CD14-positive monocyte (primary cell): ENCODE data around the gene ABCC3. TPM values are rescaled to one million over a fixed set of nuclear protein-coding genes. Genes with fewer than 3 reads are reported as not detected.
A peak's percentile ranks its signal among the peaks of the same experiment; 100 is the strongest.
"Not testable (repeated sequence)": the region's sequence is repeated elsewhere in the genome, so short reads cannot be mapped to it uniquely, and the experiment has no call there.

Experiments used
- DNase-seq, 3 donors: peaks; one replicate each; pipeline ENCODE4 v3.0.0-alpha.2; 2011 to 2022
- H2AFZ ChIP-seq: 2 replicates; pipeline ENCODE4 v1.6.0; 2012; ENCODE audit warnings: mild to moderate bottlenecking, low read depth, low read length, inconsistent platforms; ENCODE audit not compliant: insufficient read depth, poor library complexity, severe bottlenecking
- H3K27ac ChIP-seq, 2 donors: 1 replicate in 1 of 2; 2 replicates in 1 of 2; pipeline ENCODE4 v1.5.1; 2012 to 2013; ENCODE audit warnings: low read length in 2 of 2, control low read depth in 1 of 2, inconsistent platforms in 1 of 2, low read depth in 1 of 2, mild to moderate bottlenecking in 1 of 2
- H3K27me3 ChIP-seq, 2 donors: one replicate each; pipeline versions ENCODE4 v1.6.0 to v1.6.1; 2011 to 2013; ENCODE audit warnings: low read length in 2 of 2; ENCODE audit not compliant: control insufficient read depth in 2 of 2, insufficient read depth in 2 of 2
- H3K36me3 ChIP-seq, 2 donors: replicated peaks in 1 of 2; 1 replicate in 1 of 2; 2 replicates in 1 of 2; pipeline versions ENCODE4 v1.5.1 to v1.6.1; 2012 to 2013; ENCODE audit warnings: low read length in 2 of 2, control low read depth in 1 of 2, inconsistent platforms in 1 of 2, mild to moderate bottlenecking in 1 of 2; ENCODE audit not compliant: insufficient read depth in 2 of 2, control insufficient read depth in 1 of 2
- H3K4me1 ChIP-seq, 2 donors: 1 replicate in 1 of 2; 2 replicates in 1 of 2; pipeline versions ENCODE4 v1.5.1 to v1.6.1; 2012 to 2013; ENCODE audit warnings: low read length in 2 of 2, control low read depth in 1 of 2, inconsistent platforms in 1 of 2, mild to moderate bottlenecking in 1 of 2, moderate library complexity in 1 of 2; ENCODE audit not compliant: insufficient read depth in 2 of 2, control insufficient read depth in 1 of 2
- H3K4me2 ChIP-seq: replicated peaks from 2 replicates; pipeline ENCODE3; 2012; ENCODE audit warnings: low read length, moderate library complexity, mild to moderate bottlenecking; ENCODE audit not compliant: poor library complexity, severe bottlenecking; ENCODE audit errors: extremely low read depth
- H3K4me3 ChIP-seq, 3 experiments: fragments of 200-600 bp in 1 of 3; sonication (generic) in 1 of 3; replicated peaks in 1 of 3; 1 replicate in 2 of 3; 2 replicates in 1 of 3; pipeline ENCODE4 v1.5.1; 2011 to 2013; ENCODE audit warnings: low read length in 3 of 3, mild to moderate bottlenecking in 3 of 3, control low read depth in 2 of 3, low read depth in 2 of 3, inconsistent platforms in 1 of 3, moderate library complexity in 1 of 3
- H3K79me2 ChIP-seq: 2 replicates; pipeline ENCODE4 v1.6.0; 2012; ENCODE audit warnings: mild to moderate bottlenecking, control low read depth, inconsistent platforms, low read length, moderate library complexity; ENCODE audit not compliant: insufficient read depth
- H3K9ac ChIP-seq: 2 replicates; pipeline ENCODE4 v1.6.0; 2017; ENCODE audit warnings: low read length, mild to moderate bottlenecking; ENCODE audit not compliant: insufficient read depth, poor library complexity, severe bottlenecking
- H3K9me3 ChIP-seq, 2 donors: replicated peaks in 1 of 2; 1 replicate in 1 of 2; 2 replicates in 1 of 2; pipeline versions ENCODE4 v1.5.1 to v1.6.1; 2012 to 2013; ENCODE audit warnings: low read length in 2 of 2, control low read depth in 1 of 2; ENCODE audit not compliant: control insufficient read depth in 1 of 2, insufficient read depth in 1 of 2
- H4K20me1 ChIP-seq: 2 replicates; pipeline ENCODE4 v1.6.0; 2012; ENCODE audit warnings: mild to moderate bottlenecking, low read length, control low read depth, moderate library complexity; ENCODE audit not compliant: insufficient read depth
- H3K27ac Mint-ChIP-seq, 7 donors: one replicate each; pipeline ENCODE4 v1.8.0; 2020; ENCODE audit warnings: mild to moderate bottlenecking in 7 of 7, mixed read lengths in 7 of 7, moderate library complexity in 6 of 7, inconsistent platforms in 2 of 7
- H3K27me3 Mint-ChIP-seq, 3 donors: one replicate each; pipeline ENCODE4 v1.8.0; 2021 to 2022; ENCODE audit warnings: low read depth in 3 of 3, mild to moderate bottlenecking in 3 of 3, mixed read lengths in 3 of 3, moderate library complexity in 3 of 3, inconsistent platforms in 1 of 3
- H3K36me3 Mint-ChIP-seq, 2 donors: one replicate each; pipeline ENCODE4 v1.8.0; 2020; ENCODE audit warnings: mixed read lengths in 2 of 2, inconsistent platforms in 1 of 2, mild to moderate bottlenecking in 1 of 2
- H3K4me1 Mint-ChIP-seq: one replicate; pipeline ENCODE4 v1.8.0; 2020; ENCODE audit warnings: mild to moderate bottlenecking, mixed read lengths
- H3K4me3 Mint-ChIP-seq, 2 donors: one replicate each; pipeline ENCODE4 v1.8.0; 2020; ENCODE audit warnings: mild to moderate bottlenecking in 2 of 2, mixed read lengths in 2 of 2, moderate library complexity in 1 of 2
- H3K9me3 Mint-ChIP-seq, 7 donors: one replicate each; pipeline ENCODE4 v1.8.0; 2020 to 2022; ENCODE audit warnings: mixed read lengths in 7 of 7, mild to moderate bottlenecking in 6 of 7, moderate library complexity in 6 of 7, inconsistent platforms in 2 of 7
- WGBS: methylation state at CpG from one replicate; pipeline ENCODE4 v1.1.5; 2013; ENCODE audit warnings: missing lambda C conversion rate; ENCODE audit not compliant: insufficient coverage; 5-methylcytosine and 5-hydroxymethylcytosine counted together
- intact Hi-C, 2 donors: fragments of 100-400 bp; cut with micrococcal nuclease; formaldehyde crosslinking; loops; one replicate each; pipeline versions ENCODE4 v1.15.0 to v1.15.1; 2023
- polyA plus RNA-seq, 3 donors: library from polyadenylated mRNA; depleted of rRNA in 1 of 3; unstranded in 2 of 3; stranded (reverse) in 1 of 3; fragments of 300-500 nt in 2 of 3; fragments of >200 nt in 1 of 3; fragmentation: Illumina TruSeq in 2 of 3; gene quantifications; 1 replicate in 2 of 3; 2 replicates in 1 of 3; pipeline ENCODE4 v1.2.3, GENCODE V29; 2012 to 2021
- TF ChIP-seq, protein P1 (sequence below): fragments of 200-600 bp; IDR thresholded peaks from one replicate; pipeline ENCODE4 v1.8.0; 2022; ENCODE audit warnings: antibody characterized with exemption, mild to moderate bottlenecking

ABCC3 gene
- polyA plus RNA-seq, 3 donors = 2.7 to 74.5 (median 11.4) TPM

DNA sequence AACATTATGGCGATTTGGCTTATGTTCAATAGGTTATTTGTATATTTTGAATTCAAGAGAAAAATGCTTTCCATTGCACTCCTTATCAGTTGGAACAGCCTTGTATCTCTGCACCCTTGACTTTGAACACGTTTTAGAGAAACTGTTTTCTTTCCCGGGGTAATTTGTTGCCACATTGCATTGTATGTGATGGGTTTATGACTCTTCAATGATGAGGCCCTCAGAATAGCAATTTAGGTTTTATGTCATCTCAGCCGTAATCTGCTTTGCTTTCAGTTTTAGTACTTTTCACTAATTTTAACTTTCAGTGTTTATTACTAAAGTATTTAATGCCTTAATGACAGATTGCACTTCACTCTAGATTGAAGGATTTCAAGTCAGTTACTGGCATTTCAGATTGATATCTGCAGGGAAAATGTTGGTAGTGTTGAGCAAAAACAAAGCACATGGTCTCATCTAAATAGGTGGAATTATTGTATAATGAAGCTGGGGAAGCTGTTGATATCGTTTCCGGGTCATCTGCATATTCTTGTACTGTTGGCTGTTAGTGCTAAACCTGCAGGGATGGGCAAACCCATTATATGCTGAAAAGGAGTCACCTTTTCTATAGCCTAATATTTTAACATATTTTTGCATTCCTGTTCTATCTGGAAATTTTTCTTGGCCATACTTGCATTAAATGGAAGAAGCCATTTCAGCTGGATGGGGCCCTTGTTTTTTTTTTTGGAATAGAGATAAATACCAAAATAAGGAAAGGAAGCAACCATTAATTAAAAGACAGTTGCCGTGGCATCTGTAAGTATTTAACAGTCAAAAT lies 86.7 kb downstream of the ABCC3 start:
- intact Hi-C loops = loop anchor here in 1 of 2 donors (2.0 kb wide), 1 partner anchor 15 kb away; the partner anchor contains the start of gene ANKRD40
- Histone ChIP-seq H3K79me2 (peaks cover 77% of the 10 kb centered on the region), H3K4me3 (peak overlapping the region; percentile 68 to 91 (median 90)), H3K9ac (peak overlapping the region; percentile 35), H3K36me3 (peaks cover 2 to 10% of the 10 kb centered on the region in 2 donors), H3K4me2 (peak overlapping the region; percentile 76), H2AFZ (no peak overlapping the region), H3K27ac (peak overlapping the region in 1 of 2 donors; percentile 97), H3K9me3 (no peaks in the 10 kb centered on the region), H3K27me3 (no peaks in the 10 kb centered on the region), H4K20me1 (peaks cover 64% of the 10 kb centered on the region), H3K4me1 (peaks cover 37 to 56% of the 10 kb centered on the region in 2 donors)
- Mint-ChIP-seq H3K27me3 (no peaks in the 10 kb centered on the region), H3K9me3 (no peaks in the 10 kb centered on the region), H3K4me1 (peaks cover 52% of the 10 kb centered on the region), H3K27ac (peak overlapping the region; percentile 69 to 99 (median 83)), H3K4me3 (peak overlapping the region; percentile 96 to 97), H3K36me3 (peaks cover 3% of the 10 kb centered on the region in 2 donors)
- DNase-seq = peak in 1 of 3 donors; percentile 15
- TF ChIP-seq, protein P1, sequence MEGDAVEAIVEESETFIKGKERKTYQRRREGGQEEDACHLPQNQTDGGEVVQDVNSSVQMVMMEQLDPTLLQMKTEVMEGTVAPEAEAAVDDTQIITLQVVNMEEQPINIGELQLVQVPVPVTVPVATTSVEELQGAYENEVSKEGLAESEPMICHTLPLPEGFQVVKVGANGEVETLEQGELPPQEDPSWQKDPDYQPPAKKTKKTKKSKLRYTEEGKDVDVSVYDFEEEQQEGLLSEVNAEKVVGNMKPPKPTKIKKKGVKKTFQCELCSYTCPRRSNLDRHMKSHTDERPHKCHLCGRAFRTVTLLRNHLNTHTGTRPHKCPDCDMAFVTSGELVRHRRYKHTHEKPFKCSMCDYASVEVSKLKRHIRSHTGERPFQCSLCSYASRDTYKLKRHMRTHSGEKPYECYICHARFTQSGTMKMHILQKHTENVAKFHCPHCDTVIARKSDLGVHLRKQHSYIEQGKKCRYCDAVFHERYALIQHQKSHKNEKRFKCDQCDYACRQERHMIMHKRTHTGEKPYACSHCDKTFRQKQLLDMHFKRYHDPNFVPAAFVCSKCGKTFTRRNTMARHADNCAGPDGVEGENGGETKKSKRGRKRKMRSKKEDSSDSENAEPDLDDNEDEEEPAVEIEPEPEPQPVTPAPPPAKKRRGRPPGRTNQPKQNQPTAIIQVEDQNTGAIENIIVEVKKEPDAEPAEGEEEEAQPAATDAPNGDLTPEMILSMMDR = no peak
- WGBS = no CpG with 5 or more reads among the region's 7 CpGs

DNA sequence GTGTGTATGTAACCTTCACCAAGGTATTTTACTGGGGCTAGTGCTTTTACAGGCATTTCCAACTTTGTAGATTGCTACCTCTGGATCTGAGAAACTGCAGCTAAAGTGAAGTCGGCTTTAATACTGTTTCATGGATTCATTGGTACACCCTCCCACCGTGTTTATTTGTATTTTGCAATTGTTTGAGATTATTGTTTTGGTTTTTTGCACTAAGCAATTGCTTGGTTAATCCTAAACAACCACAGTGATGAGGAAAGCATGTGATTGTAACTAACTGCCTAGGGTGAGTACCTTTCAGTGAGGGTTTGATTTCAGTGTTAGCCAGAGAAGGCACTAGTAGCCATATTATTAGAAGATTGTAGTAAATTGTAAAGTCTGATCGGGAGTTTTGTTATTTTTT lies 88.1 kb downstream of the ABCC3 start:
- peaks cover 90% of the 10 kb centered on the region for H3K79me2 ChIP-seq
- no peak overlapping the region for H3K4me3 ChIP-seq
- H3K9me3 ChIP-seq = no peaks in the 10 kb centered on the region
- TF ChIP-seq, protein P1 = no peak
- peaks cover 47% of the 10 kb centered on the region for H3K4me1 Mint-ChIP-seq
- no peaks in the 10 kb centered on the region for H3K27me3 Mint-ChIP-seq
- H2AFZ ChIP-seq = no peak overlapping the region
- peak overlapping the region in 2 of 7 donors; percentile 9 to 12 for H3K27ac Mint-ChIP-seq
- WGBS = no CpG with 5 or more reads among the region's 3 CpGs
- peaks cover 28 to 43% of the 10 kb centered on the region in 2 donors for H3K4me1 ChIP-seq
- H3K36me3 ChIP-seq = peaks cover 2 to 10% of the 10 kb centered on the region in 2 donors
- H3K9me3 Mint-ChIP-seq = no peaks in the 10 kb centered on the region
- peak overlapping the region in 1 of 2 donors; percentile 44 for H3K27ac ChIP-seq
- no peak for DNase-seq
- intact Hi-C loops = no loop called here
- peaks cover 3 to 8% of the 10 kb centered on the region in 2 donors for H3K36me3 Mint-ChIP-seq
- no peak overlapping the region for H3K4me2 ChIP-seq
- no peaks in the 10 kb centered on the region for H3K27me3 ChIP-seq
- H3K9ac ChIP-seq = no peak overlapping the region
- H4K20me1 ChIP-seq = peaks cover 77% of the 10 kb centered on the region
- no peak overlapping the region for H3K4me3 Mint-ChIP-seq

DNA sequence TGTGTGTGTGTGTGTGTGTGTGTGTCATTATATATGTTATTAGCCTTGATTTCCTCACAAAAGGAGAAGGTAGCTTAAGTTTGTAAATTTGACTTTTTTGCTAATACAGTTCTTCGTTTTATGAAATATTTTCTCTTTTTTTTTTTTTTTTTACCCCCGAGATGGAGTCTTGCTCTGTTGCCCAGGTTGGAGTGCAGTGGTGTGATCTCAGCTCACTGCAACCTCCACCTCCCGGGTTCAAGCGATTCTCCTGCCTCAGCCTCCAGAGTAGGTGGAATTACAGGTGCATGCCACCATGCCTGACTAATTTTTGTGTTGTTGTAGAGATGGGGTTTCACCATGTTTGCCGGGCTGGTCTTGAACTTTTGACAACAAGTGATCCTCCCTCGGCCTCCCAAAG lies 89.9 kb downstream of the ABCC3 start:
- H3K4me3 Mint-ChIP-seq, H3K4me2 ChIP-seq, H3K27me3 ChIP-seq, H3K27ac ChIP-seq, H2AFZ ChIP-seq, H3K4me3 ChIP-seq, H3K9ac ChIP-seq, DNase-seq, H3K27me3 Mint-ChIP-seq, H3K9me3 Mint-ChIP-seq, H3K9me3 ChIP-seq, intact Hi-C loops, H3K36me3 Mint-ChIP-seq: not testable (repeated sequence)
- Histone ChIP-seq H3K79me2 (peaks cover 100% of the 10 kb centered on the region), H3K36me3 (peaks cover 2 to 10% of the 10 kb centered on the region in 2 donors), H3K4me1 (peaks cover 23 to 37% of the 10 kb centered on the region in 2 donors), H4K20me1 (peaks cover 96% of the 10 kb centered on the region)
- no CpG with 5 or more reads among the region's 6 CpGs for WGBS
- H3K4me1 Mint-ChIP-seq = peaks cover 47% of the 10 kb centered on the region
- H3K27ac Mint-ChIP-seq = peak overlapping the region in 3 of 7 donors; percentile 30 to 60 (median 53)
